B cell (primary cell): ENCODE data around the gene GNA14.

Source experiments
- CTCF ChIP-seq: fragments of 200-600 bp; IDR thresholded peaks from one replicate; pipeline ENCODE4 v1.8.0; 2022; ENCODE audit warnings: antibody characterized with exemption, mild to moderate bottlenecking
- EZH2 ChIP-seq: IDR thresholded peaks from 2 replicates; pipeline ENCODE4 v1.6.1; 2012; ENCODE audit warnings: borderline replicate concordance, low read depth, mild to moderate bottlenecking, moderate library complexity, low read length; ENCODE audit not compliant: insufficient read depth, poor library complexity, severe bottlenecking

GRCh38 chr9:77403239-77403638 lies 244.9 kb downstream of the GNA14 start:
- TF ChIP-seq CTCF (no peak), EZH2 (no peak)
